HG03354 (cell line): ENCODE results near the gene SULT1C3.
"Not testable (repeated sequence)": the region's sequence is repeated elsewhere in the genome, so short reads cannot be mapped to it uniquely, and the experiment has no call there.

Experiments
- ATAC-seq: cut with Tn5 transposase; IDR thresholded peaks from one replicate; pipeline ENCODE4 v1.9.1; 2021; ENCODE audit warnings: mild to moderate bottlenecking; ENCODE audit not compliant: unreplicated experiment, poor library complexity, severe bottlenecking

The SULT1C3 gene

GRCh38 chr2:108240966-108241365 is 1.2 kb downstream of the SULT1C3 start:
- ATAC-seq, result no peak

GRCh38 chr2:108243566-108243965 is 3.8 kb downstream of the SULT1C3 start:
- ATAC-seq, result no peak

GRCh38 chr2:108244667-108245414 is 5.1 kb downstream of the SULT1C3 start:
- no peak for ATAC-seq

- no peak for ATAC-seq
These were observed 13.3 kb downstream of the SULT1C3 start for GRCh38 chr2:108253106-108253505.

- no peak for ATAC-seq
These were observed 18.1 kb downstream of the SULT1C3 start for GRCh38 chr2:108257757-108258331.

- ATAC-seq, result no peak
These were observed 21.0 kb downstream of the SULT1C3 start for GRCh38 chr2:108260773-108261172.

- no peak for ATAC-seq
These were observed 22.3 kb downstream of the SULT1C3 start for GRCh38 chr2:108262036-108262435.

- no peak for ATAC-seq
These were observed 23.6 kb downstream of the SULT1C3 start for GRCh38 chr2:108263401-108263800.

- no peak for ATAC-seq
These were observed 26.4 kb downstream of the SULT1C3 start for GRCh38 chr2:108266218-108266617.

- ATAC-seq, result no peak
These were observed 27.3 kb downstream of the SULT1C3 start for GRCh38 chr2:108267101-108267500.

- no peak for ATAC-seq
These were observed 28.2 kb downstream of the SULT1C3 start for GRCh38 chr2:108268001-108268400.

- ATAC-seq, result no peak
These were observed 30.6 kb downstream of the SULT1C3 start for GRCh38 chr2:108270346-108270745.

GRCh38 chr2:108270768-108271506 is 31.2 kb downstream of the SULT1C3 start:
- ATAC-seq, result no peak

- ATAC-seq, result no peak
These were observed 32.0 kb downstream of the SULT1C3 start for GRCh38 chr2:108271691-108272253.

- no peak for ATAC-seq
These were observed 38.9 kb downstream of the SULT1C3 start for GRCh38 chr2:108278631-108279030.

- no peak for ATAC-seq
These were observed 39.7 kb downstream of the SULT1C3 start for GRCh38 chr2:108279468-108279867.

- ATAC-seq, result no peak
These were observed 40.7 kb downstream of the SULT1C3 start for GRCh38 chr2:108280466-108280865.

- not testable (repeated sequence) for ATAC-seq
These were observed 44.8 kb downstream of the SULT1C3 start for GRCh38 chr2:108284566-108284965.

GRCh38 chr2:108285616-108286015 is 45.8 kb downstream of the SULT1C3 start:
- ATAC-seq, result no peak

- no peak for ATAC-seq
These were observed 47.4 kb downstream of the SULT1C3 start for GRCh38 chr2:108287169-108287568.
